Left ventricle myocardium superior (tissue), 1 donor: ENCODE results near the gene TMEM179. TPM values are rescaled to one million over a fixed set of nuclear protein-coding genes. Genes with fewer than 3 reads are reported as not detected.

Experiments used
- total RNA-seq: library from RNA; stranded (reverse); fragmentation: NEBNext Ultra II Directional; extraction: Animal tissue kit (Norgen Biotek cat#: 25700); gene quantifications from one replicate; pipeline ENCODE4 v1.2.1, GENCODE V29; 2021
- donor health status: DM: no; HTN: yes; CAD: no; lungs with severe emphysema.

TMEM179 gene
- total RNA-seq, 1 donor from 2014 or later, result not detected

Other genes with a start within 250 kb of the TMEM179 start
- 53.8 TPM for gene C14orf180, start 25.0 kb downstream of the TMEM179 start, total RNA-seq
- 30.4 TPM for gene INF2, start 84.8 kb upstream of the TMEM179 start, total RNA-seq
- 226 TPM for gene ADSS1, start 119.5 kb upstream of the TMEM179 start, total RNA-seq
- 65.1 TPM for gene SIVA1, start 148.4 kb upstream of the TMEM179 start, total RNA-seq
- gene AKT1, start 191.0 kb upstream of the TMEM179 start, total RNA-seq, result 142 TPM
- gene ZBTB42, start 196.3 kb upstream of the TMEM179 start, total RNA-seq, result 5.3 TPM